Kidney (tissue), 14 donors: ENCODE results near the gene CAMK1D. TPM values are rescaled to one million over a fixed set of nuclear protein-coding genes. Genes with fewer than 3 reads are reported as not detected.
"Not testable (repeated sequence)": the region's sequence is repeated elsewhere in the genome, so short reads cannot be mapped to it uniquely, and the experiment has no call there.

Source experiments
- DNase-seq, 5 donors: peaks; one replicate each; pipeline ENCODE4 v3.0.0-alpha.2; 2013 to 2020
- FAIRE-seq: peaks from 2 replicates; lab custom pipeline; 2012; peaks lifted over from hg19 to GRCh38; lab: Jason Lieb, UNC
- H3K27ac ChIP-seq, 2 donors: one replicate each; pipeline ENCODE4 v1.7.0; 2013; ENCODE audit warnings: low read depth in 2 of 2, low read length in 2 of 2, inconsistent platforms in 1 of 2
- H3K27me3 ChIP-seq: one replicate; pipeline ENCODE4 v1.7.1; 2013; ENCODE audit warnings: low read length, inconsistent platforms; ENCODE audit not compliant: control insufficient read depth, insufficient read depth
- H3K36me3 ChIP-seq, 3 donors: one replicate each; pipeline versions ENCODE4 v1.7.0 to v1.7.1; 2013; ENCODE audit warnings: low read length in 3 of 3, control low read depth in 1 of 3, inconsistent platforms in 1 of 3; ENCODE audit not compliant: insufficient read depth in 3 of 3, control insufficient read depth in 2 of 3
- H3K4me1 ChIP-seq, 3 donors: one replicate each; pipeline versions ENCODE4 v1.7.0 to v1.7.1; 2013; ENCODE audit warnings: low read length in 3 of 3, inconsistent platforms in 1 of 3, low read depth in 1 of 3; ENCODE audit not compliant: control insufficient read depth in 2 of 3, insufficient read depth in 2 of 3
- H3K4me3 ChIP-seq, 3 donors: one replicate each; pipeline versions ENCODE4 v1.7.0 to v1.8.1; 2013; ENCODE audit warnings: low read length in 3 of 3, control low read depth in 1 of 3, inconsistent platforms in 1 of 3
- H3K9ac ChIP-seq, 3 donors: one replicate each; pipeline versions ENCODE4 v1.7.0 to v1.7.1; 2013; ENCODE audit warnings: low read length in 3 of 3, control low read depth in 1 of 3, inconsistent platforms in 1 of 3
- H3K9me3 ChIP-seq, 3 donors: one replicate each; pipeline versions ENCODE4 v1.7.0 to v1.7.1; 2013; ENCODE audit warnings: low read length in 3 of 3, control low read depth in 1 of 3, inconsistent platforms in 1 of 3; ENCODE audit not compliant: control insufficient read depth in 2 of 3, insufficient read depth in 1 of 3
- CTCF ChIP-seq: IDR thresholded peaks from 3 replicates; pipeline ENCODE4 v1.5.1; 2012; ENCODE audit warnings: mild to moderate bottlenecking, moderate library complexity, borderline replicate concordance; ENCODE audit not compliant: insufficient read depth; ENCODE audit errors: extremely low read depth
- intact Hi-C: fragments of 100-400 bp; cut with DNase I; formaldehyde crosslinking; loops from one replicate; pipeline ENCODE4 v1.11.1; 2022
- polyA plus RNA-seq: library from polyadenylated mRNA; stranded (reverse); fragments of 350-450 nt; fragmentation: Illumina TruSeq; extraction: RNeasy Lipid Tissue Mini Kit (QIAGEN cat#74804); gene quantifications from one replicate; pipeline ENCODE4 v1.2.3, GENCODE V29; 2014; ENCODE audit warnings: low read depth, low replicate concordance; ENCODE audit not compliant: insufficient read depth
- total RNA-seq: library from RNA; stranded (reverse); fragmentation: NEBNext Ultra II Directional; extraction: Animal tissue kit (Norgen Biotek cat#: 25700); gene quantifications from one replicate; pipeline ENCODE4 v1.2.1, GENCODE V29; 2021
- donor health status: control.
- donor health status: control.
- donor health status: control.
- donor health status: control.
- donor health status: control.
- donor health status: DM: yes; HTN: yes; CAD: no.
- donor health status: Normal renal cell carcinoma (clear cell type).

Gene CAMK1D
- total and polyA plus RNA-seq, 2 donors from 2014 or later: 1.1 to 13.7 TPM

GRCh38 chr10:12322583-12323131 lies 26.7 kb upstream of the CAMK1D start:
- intact Hi-C loops: no loop called here
- H3K9ac ChIP-seq: no peak overlapping the region
- H3K36me3 ChIP-seq: no peaks in the 10 kb centered on the region
- no peaks in the 10 kb centered on the region for H3K4me1 ChIP-seq
- H3K9me3 ChIP-seq: no peaks in the 10 kb centered on the region
- DNase-seq: no peak
- H3K27me3 ChIP-seq: no peaks in the 10 kb centered on the region
- no peak overlapping the region for H3K4me3 ChIP-seq
- FAIRE-seq: no peak
- TF ChIP-seq CTCF: no peak
- H3K27ac ChIP-seq: no peak overlapping the region

DNA sequence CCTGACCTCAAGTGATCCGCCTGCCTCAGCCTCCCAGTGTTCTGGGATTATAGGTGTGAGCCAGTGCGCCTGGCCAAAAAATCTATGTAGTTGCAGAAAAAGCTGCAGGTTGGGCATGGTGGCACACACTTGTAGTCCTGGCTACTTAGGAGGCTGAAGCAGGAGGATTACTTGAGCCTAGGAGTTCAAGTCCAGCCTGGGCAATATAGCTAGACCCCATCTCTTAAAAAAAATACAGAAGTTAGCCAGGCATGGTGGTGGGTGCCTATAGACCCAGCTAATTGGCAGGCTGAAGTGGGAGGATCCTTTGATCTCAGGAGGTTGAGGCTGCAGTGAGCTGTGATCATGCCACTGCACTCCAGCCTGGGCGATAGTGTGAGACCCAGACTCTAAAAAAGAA lies 24.8 kb upstream of the CAMK1D start:
- Histone ChIP-seq H3K4me1 (no peaks in the 10 kb centered on the region), H3K36me3 (no peaks in the 10 kb centered on the region), H3K9me3 (no peaks in the 10 kb centered on the region), H3K4me3 (no peak overlapping the region), H3K9ac (no peak overlapping the region), H3K27ac (no peak overlapping the region), H3K27me3 (no peaks in the 10 kb centered on the region)
- TF ChIP-seq CTCF: no peak
- DNase-seq (no peak), FAIRE-seq (no peak)
- intact Hi-C loops: no loop called here

- no peak overlapping the region for H3K27ac ChIP-seq
- intact Hi-C loops: no loop called here
- FAIRE-seq (no peak), DNase-seq (no peak)
- no peaks in the 10 kb centered on the region for H3K27me3 ChIP-seq
- no peak overlapping the region for H3K9ac ChIP-seq
- H3K9me3 ChIP-seq: no peaks in the 10 kb centered on the region
- H3K4me3 ChIP-seq: no peak overlapping the region
- no peaks in the 10 kb centered on the region for H3K4me1 ChIP-seq
- no peaks in the 10 kb centered on the region for H3K36me3 ChIP-seq
- TF ChIP-seq CTCF: no peak
These were observed 22.3 kb upstream of the CAMK1D start for GRCh38 chr10:12327074-12327473.

DNA sequence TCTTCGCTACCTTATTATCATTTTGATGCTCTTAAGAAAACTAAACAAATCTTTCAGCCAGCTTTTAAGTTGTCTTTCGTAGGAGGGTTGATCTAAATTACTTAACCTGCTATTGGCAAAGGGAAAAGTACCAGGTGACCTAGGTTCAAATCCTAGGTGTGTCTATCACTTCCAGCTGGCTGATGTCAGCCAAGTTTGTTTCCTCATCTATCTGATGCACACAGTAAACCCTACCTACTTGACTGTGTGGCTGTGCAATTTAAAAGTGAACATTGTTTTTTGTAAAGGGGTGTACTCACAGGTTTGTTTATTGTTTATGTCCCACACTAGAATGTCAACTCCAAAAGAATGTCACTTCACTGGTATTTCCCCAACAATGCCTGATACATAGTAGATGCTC lies 21.9 kb upstream of the CAMK1D start:
- intact Hi-C loops: no loop called here
- Histone ChIP-seq H3K9me3 (no peaks in the 10 kb centered on the region), H3K36me3 (no peaks in the 10 kb centered on the region), H3K4me1 (no peaks in the 10 kb centered on the region), H3K27ac (no peak overlapping the region), H3K9ac (no peak overlapping the region), H3K27me3 (no peaks in the 10 kb centered on the region), H3K4me3 (no peak overlapping the region)
- no peak for TF ChIP-seq CTCF
- DNase-seq (no peak), FAIRE-seq (no peak)

DNA sequence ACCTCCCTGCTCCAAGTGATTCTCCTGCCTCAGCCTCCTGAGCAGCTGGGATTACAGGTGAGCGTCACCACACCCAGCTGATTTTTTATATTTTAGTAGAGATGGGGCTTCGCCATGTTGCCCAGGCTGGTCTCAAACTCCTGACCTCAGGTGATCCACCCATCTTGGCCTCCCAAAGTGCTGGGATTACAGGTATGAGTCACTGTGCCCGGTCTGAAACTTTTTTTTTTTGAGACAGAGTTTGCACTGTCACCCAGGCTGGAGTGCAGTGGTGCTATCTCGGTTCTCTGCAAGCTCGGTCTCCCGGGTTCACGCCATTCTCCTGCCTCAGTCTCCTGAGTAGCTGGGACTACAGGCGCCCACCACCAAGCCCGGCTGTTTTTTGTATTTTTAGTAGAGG lies 21.0 kb upstream of the CAMK1D start:
- FAIRE-seq, H3K9ac ChIP-seq, H3K27ac ChIP-seq, H3K9me3 ChIP-seq, H3K4me1 ChIP-seq, H3K4me3 ChIP-seq, DNase-seq, H3K36me3 ChIP-seq, H3K27me3 ChIP-seq, intact Hi-C loops: not testable (repeated sequence)
